Choroid plexus epithelial cell (primary cell): Measurements from ENCODE around the gene KIF1A.

Experiments used
- DNase-seq: peaks from one replicate; pipeline ENCODE4 v3.0.0-alpha.2; 2010; ENCODE audit warnings: low read depth
- H3K4me3 ChIP-seq: 2 replicates; pipeline ENCODE4 v1.5.1; 2011; ENCODE audit warnings: low read depth, mild to moderate bottlenecking, control low read depth, low read length, moderate library complexity
- CTCF ChIP-seq: conservative IDR thresholded peaks from 2 replicates; pipeline ENCODE4 v1.5.1; 2011; ENCODE audit warnings: low read depth, mild to moderate bottlenecking, control low read depth, inconsistent platforms, low read length, moderate library complexity

The KIF1A gene

GRCh38 chr2:240858871-240859270 lies 38.9 kb upstream of the KIF1A start:
- TF ChIP-seq CTCF, result no peak
- DNase-seq, result no peak
- H3K4me3 ChIP-seq, result no peak overlapping the region

DNA sequence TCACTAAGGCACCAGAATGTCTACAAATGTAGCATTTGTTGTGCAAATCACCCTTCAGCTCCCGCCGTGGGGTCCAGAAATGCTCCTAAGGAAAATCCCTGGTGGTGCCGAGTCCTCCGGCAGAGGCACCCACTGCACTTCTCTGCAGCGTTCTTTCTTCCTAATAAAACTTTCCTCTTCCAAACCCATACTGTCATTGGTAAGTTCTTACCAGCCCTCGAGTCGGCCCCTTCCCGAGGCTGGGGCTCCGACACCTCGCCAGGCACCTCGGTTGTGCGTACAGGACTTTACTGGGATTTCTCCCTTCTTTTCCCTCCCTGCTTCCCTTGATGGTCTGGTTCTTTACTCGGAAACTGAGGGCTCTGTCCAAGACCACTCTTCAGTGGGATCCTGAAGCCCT lies 38.3 kb upstream of the KIF1A start:
- no peak overlapping the region for H3K4me3 ChIP-seq
- no peak for DNase-seq
- no peak for TF ChIP-seq CTCF

DNA sequence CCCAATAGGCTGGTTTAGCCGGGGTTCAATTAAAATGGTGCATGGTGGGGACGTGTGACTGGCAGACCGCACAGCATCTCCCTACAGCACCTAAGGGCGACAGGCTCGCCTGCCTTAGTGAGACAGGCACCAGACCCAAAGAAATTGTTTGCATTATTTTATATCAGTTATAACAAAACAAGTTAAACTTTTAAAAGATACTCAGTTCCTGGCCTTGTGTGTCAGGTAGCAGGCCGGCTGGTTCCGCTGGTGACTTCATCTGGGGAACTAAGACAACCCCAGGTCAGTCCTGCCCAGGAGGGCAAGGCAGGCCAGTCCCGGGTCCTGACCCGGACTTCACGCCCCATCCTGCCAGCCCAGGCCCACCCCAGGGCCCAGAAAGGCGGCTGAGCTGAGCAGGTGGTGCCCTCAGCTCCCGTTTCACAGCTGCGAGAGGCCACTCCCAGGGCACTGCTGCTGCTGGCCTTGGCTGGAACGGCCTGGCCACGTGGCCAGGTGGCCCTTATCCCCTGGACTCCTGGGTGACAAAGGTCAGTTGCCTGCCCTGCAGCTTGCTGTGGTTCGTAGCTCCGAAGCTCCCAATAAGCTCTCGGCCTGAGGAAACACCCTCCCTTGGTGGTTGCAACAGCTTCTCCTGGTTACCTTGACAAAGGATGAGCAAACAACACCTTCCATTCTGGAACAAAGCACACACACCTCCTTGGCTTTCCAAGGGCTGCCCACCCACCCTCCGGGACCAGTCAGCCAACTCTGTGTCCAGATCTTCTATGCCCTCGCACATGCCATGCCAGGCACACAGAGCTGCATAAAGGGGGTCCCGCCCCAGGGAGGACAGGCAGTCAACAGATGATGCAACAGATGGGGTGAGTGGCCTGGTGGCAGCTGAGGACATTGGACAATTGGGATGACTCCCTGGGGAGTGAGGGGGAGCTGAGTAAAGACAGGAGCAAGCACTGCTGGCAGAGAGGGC lies 37.3 kb upstream of the KIF1A start:
- no peak for DNase-seq
- TF ChIP-seq CTCF, result no peak
- no peak overlapping the region for H3K4me3 ChIP-seq

DNA sequence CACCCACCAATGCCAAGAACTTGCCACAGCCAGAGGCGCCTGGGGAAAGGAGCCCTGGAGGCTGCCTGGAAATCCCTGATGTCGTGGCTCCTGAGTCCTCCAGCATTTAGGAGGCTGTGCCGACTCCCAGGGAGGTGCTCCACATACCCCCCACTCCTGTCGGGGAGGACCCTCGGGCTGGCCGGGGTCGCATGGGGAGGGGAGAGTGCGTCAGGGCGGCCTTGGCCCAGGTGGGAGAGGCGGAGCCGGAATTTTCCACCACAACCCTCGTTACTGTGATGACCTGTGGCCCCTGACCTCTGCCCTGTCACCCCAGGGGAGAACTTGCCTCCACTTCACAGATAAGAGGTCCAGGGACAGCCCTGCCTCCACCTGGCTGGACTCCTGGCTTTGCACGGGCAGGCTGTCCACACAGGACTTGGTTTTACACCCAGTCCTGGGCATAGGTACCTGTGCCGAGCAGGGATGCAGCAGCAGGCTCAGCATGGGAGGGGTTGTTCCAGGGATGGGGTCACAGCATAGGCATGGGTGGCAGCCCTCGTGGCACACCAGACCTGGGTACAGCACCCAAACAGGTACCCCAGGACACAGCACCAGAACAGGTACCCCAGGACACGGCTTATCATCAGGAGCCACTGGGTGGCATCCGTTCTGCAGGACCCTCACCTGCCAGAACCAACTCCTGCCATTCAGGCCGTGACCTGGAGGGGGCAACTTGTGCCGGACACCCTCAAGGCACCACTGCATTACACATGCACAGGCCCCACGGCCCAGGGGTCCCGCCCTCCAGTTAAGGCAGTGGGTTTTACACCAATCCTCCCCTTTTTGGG lies 36.3 kb upstream of the KIF1A start:
- no peak overlapping the region for H3K4me3 ChIP-seq
- TF ChIP-seq CTCF, result peak; percentile 18
- DNase-seq, result no peak

DNA sequence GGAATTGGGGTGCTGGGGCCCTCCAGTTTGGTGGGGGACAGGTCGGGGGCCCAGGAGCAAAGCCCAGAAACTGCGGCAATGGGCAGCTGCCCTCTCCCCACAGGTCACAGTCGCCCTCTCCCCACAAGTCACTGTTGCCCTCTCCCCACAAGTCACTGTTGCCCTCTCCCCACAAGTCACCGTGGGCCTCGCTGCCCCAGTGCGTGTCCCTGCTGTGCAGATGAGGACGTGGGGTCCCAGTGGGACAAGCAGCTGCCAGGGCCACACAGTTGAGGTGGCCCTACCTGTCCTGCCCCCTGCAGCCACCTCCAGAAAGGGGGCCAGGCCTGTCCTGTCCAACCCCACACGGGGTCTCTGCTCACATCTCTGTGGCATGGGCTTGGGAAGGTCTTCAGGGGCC lies 35.7 kb upstream of the KIF1A start:
- DNase-seq, result no peak
- no peak overlapping the region for H3K4me3 ChIP-seq
- TF ChIP-seq CTCF, result no peak

- no peak for TF ChIP-seq CTCF
- H3K4me3 ChIP-seq, result no peak overlapping the region
- DNase-seq, result no peak
Measured at GRCh38 chr2:240852671-240853314, 32.8 kb upstream of the KIF1A start.
